BE2C (cell line): ENCODE data around the gene TSSC4.

Experiments used
- DNase-seq: peaks from one replicate; pipeline ENCODE4 v3.0.0-alpha.2; 2020
- H3K27me3 ChIP-seq: fragments of 250-450 bp; sonication (Bioruptor Pico); 2 replicates; pipeline ENCODE4 v1.5.1; 2020; ENCODE audit warnings: mild to moderate bottlenecking
- H3K36me3 ChIP-seq: fragments of 250-450 bp; sonication (Bioruptor Pico); 2 replicates; pipeline ENCODE4 v1.5.1; 2020; ENCODE audit warnings: mild to moderate bottlenecking
- H3K4me1 ChIP-seq: fragments of 250-450 bp; sonication (Bioruptor Pico); 2 replicates; pipeline ENCODE4 v1.5.1; 2020
- H3K4me3 ChIP-seq: 2 replicates; pipeline ENCODE4 v1.5.1; 2011; ENCODE audit warnings: low read depth, low read length
- H3K9me3 ChIP-seq: fragments of 250-450 bp; sonication (Bioruptor Pico); 2 replicates; pipeline ENCODE4 v1.5.1; 2020
- TF ChIP-seq, protein P1 (sequence below): IDR thresholded peaks from 2 replicates; pipeline ENCODE4 v1.5.1; 2012; ENCODE audit warnings: mild to moderate bottlenecking, low read depth, low read length

The TSSC4 gene

DNA sequence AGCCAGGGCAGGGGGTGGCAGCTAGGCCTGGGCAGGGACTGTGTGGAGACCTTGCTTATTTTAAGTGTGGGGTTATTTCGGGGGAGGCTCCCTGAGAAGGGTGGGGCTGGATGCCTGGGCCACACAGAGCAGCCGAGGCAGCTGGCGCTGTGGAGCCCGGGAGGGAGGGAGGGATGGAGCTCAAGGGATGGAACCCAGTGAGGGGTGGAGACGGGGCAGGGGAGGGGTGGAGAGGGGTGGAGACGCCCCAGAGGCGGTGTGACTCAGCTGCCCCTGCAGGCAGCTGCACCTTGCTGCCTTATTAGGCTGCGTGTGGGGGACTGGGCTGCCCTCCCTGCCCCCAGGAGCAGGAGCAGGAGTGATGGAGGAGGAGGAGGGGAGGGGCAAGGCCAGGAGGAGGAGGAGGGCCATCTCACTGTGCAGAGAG is 9.8 kb upstream of the TSSC4 start:
- peak; percentile 66 for DNase-seq
- Histone ChIP-seq H3K4me3 (no peak overlapping the region), H3K9me3 (no peaks in the 10 kb centered on the region), H3K4me1 (peaks cover 3% of the 10 kb centered on the region; the same call in 1 of the 2 replicates), H3K27me3 (no peaks in the 10 kb centered on the region), H3K36me3 (no peaks in the 10 kb centered on the region)
- TF ChIP-seq, protein P1, sequence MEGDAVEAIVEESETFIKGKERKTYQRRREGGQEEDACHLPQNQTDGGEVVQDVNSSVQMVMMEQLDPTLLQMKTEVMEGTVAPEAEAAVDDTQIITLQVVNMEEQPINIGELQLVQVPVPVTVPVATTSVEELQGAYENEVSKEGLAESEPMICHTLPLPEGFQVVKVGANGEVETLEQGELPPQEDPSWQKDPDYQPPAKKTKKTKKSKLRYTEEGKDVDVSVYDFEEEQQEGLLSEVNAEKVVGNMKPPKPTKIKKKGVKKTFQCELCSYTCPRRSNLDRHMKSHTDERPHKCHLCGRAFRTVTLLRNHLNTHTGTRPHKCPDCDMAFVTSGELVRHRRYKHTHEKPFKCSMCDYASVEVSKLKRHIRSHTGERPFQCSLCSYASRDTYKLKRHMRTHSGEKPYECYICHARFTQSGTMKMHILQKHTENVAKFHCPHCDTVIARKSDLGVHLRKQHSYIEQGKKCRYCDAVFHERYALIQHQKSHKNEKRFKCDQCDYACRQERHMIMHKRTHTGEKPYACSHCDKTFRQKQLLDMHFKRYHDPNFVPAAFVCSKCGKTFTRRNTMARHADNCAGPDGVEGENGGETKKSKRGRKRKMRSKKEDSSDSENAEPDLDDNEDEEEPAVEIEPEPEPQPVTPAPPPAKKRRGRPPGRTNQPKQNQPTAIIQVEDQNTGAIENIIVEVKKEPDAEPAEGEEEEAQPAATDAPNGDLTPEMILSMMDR = no peak

GRCh38 chr11:2391181-2391975 is 9.2 kb upstream of the TSSC4 start:
- Histone ChIP-seq H3K27me3 (no peaks in the 10 kb centered on the region), H3K4me1 (peaks cover 3% of the 10 kb centered on the region; the same call in 1 of the 2 replicates), H3K36me3 (no peaks in the 10 kb centered on the region), H3K4me3 (no peak overlapping the region), H3K9me3 (no peaks in the 10 kb centered on the region)
- DNase-seq = no peak
- TF ChIP-seq, protein P1 = no peak

GRCh38 chr11:2392241-2392959 is 8.2 kb upstream of the TSSC4 start:
- TF ChIP-seq, protein P1 = no peak
- no peaks in the 10 kb centered on the region for H3K36me3 ChIP-seq
- no peaks in the 10 kb centered on the region for H3K27me3 ChIP-seq
- H3K4me1 ChIP-seq = peaks cover 3% of the 10 kb centered on the region; the same call in 1 of the 2 replicates
- DNase-seq = no peak
- no peak overlapping the region for H3K4me3 ChIP-seq
- H3K9me3 ChIP-seq = no peaks in the 10 kb centered on the region

DNA sequence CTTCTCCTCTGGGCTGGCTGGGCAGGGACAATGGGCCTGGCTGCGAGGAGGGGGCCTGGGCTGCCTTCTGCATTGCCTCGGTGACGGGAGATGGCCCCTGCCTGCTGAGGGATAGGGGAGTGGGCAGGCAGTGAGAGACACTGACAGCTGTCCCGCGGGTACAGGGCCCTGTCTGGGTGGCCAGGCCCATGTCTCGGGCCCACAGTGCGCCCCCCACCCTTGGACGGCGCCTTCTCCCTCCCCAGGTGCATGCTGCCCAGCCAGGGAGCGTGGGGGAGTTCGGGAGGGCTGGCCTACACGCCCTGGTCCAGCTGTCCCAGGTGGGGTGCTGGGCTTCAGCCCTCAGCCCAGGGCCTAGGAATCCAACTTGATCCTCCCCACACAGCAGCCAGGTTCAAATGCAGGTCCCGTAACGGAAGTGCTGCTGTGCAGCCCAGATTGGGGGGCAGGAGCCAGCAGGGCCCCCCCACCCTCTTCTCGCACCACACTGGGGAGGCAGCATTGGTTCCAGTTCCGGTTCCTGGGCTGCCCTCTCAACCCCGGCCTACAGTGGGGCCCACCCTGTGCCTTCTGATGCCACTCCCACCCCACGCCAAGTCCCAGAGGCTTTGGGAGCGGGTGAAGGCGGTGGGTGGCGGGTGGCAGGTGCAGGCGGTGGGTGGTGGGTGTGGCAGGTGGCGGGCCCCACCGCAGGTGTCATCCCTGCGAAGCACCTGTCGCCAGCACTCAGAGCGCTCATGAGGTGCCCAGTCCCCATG is 7.3 kb upstream of the TSSC4 start:
- DNase-seq = no peak
- H3K27me3 ChIP-seq = no peaks in the 10 kb centered on the region
- no peaks in the 10 kb centered on the region for H3K36me3 ChIP-seq
- no peaks in the 10 kb centered on the region for H3K9me3 ChIP-seq
- H3K4me1 ChIP-seq = peaks cover 3% of the 10 kb centered on the region; the same call in 1 of the 2 replicates
- TF ChIP-seq, protein P1 = no peak
- H3K4me3 ChIP-seq = no peak overlapping the region

- H3K9me3 ChIP-seq = no peaks in the 10 kb centered on the region
- no peaks in the 10 kb centered on the region; the same call in 1 of the 2 replicates for H3K4me1 ChIP-seq
- TF ChIP-seq, protein P1 = no peak
- no peak overlapping the region for H3K4me3 ChIP-seq
- no peaks in the 10 kb centered on the region for H3K36me3 ChIP-seq
- DNase-seq = no peak
- no peaks in the 10 kb centered on the region for H3K27me3 ChIP-seq
Observed at GRCh38 chr11:2393941-2394817, 6.4 kb upstream of the TSSC4 start.
